ENCODE measurements around the gene NAMPT.

DNA sequence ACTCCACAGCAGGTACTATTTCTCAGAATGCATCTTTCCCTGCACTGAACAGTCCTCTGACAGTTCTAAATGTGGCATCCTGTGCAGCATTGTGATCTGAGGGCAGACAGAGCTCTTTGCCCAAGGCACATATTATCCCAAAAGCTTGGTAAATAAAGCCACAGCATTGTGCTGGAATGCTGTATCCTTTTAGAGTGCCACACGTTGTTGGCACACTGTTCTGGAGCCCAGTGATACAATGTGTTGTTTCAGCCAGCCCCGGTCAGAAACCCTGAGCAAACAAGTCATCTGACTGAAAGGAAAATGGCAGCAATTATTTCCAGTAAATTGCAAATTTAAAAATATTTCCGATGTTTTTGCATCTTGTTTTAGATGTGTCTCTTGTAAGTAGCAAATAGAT, 45.4 kb downstream of the NAMPT start:
- TF ChIP-seq, protein P1, sequence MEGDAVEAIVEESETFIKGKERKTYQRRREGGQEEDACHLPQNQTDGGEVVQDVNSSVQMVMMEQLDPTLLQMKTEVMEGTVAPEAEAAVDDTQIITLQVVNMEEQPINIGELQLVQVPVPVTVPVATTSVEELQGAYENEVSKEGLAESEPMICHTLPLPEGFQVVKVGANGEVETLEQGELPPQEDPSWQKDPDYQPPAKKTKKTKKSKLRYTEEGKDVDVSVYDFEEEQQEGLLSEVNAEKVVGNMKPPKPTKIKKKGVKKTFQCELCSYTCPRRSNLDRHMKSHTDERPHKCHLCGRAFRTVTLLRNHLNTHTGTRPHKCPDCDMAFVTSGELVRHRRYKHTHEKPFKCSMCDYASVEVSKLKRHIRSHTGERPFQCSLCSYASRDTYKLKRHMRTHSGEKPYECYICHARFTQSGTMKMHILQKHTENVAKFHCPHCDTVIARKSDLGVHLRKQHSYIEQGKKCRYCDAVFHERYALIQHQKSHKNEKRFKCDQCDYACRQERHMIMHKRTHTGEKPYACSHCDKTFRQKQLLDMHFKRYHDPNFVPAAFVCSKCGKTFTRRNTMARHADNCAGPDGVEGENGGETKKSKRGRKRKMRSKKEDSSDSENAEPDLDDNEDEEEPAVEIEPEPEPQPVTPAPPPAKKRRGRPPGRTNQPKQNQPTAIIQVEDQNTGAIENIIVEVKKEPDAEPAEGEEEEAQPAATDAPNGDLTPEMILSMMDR (IDR thresholded peaks at IDR 0.05; ENCODE audit: low read depth, low read length, poor library complexity, severe bottlenecking) = no peak
- no peak for TF ChIP-seq EZH2phosphoT487 (IDR thresholded peaks at IDR 0.05; ENCODE audit: borderline replicate concordance, low read length)
